ENCODE results near the gene CDK5RAP3.
"Not testable (repeated sequence)": the region's sequence is repeated elsewhere in the genome, so short reads cannot be mapped to it uniquely, and the experiment has no call there.

The CDK5RAP3 gene, protein sequence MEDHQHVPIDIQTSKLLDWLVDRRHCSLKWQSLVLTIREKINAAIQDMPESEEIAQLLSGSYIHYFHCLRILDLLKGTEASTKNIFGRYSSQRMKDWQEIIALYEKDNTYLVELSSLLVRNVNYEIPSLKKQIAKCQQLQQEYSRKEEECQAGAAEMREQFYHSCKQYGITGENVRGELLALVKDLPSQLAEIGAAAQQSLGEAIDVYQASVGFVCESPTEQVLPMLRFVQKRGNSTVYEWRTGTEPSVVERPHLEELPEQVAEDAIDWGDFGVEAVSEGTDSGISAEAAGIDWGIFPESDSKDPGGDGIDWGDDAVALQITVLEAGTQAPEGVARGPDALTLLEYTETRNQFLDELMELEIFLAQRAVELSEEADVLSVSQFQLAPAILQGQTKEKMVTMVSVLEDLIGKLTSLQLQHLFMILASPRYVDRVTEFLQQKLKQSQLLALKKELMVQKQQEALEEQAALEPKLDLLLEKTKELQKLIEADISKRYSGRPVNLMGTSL

DNA sequence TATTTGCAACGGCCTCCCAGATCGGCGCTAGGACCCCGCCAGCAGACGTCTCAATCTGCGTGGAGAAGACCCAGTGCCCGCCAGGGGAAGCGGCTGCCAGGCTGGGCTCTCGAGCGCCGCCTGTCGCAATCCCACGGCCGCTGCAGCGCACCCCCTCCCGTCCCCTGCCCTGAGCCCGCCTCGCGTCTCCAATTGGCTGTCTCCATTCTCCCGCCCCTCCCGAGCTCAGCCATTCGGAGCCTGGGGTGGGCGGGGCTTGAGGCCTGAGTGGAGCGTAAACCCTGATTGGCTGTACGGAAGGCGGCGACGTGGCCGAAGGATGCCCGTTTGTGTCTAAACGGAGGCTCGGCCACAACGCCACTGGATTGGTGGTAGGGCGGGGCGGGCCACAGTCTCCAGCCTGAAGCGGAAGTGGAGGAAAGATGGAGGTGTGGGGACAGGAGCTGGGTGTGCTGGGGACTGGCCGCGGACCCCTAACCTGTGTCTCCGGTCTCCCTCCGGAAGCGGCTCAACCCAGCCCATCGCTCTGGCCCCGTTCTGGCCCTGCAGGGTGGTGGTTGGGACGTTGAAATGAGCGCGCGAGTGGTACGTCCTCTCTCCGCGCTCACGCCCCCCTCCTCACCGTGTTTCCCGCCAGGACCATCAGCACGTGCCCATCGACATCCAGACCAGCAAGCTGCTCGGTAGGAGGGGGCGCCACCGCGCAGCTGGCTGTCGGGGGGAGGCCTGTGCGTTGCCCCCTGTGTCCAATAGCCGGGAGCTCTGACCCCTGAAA is at the start of gene CDK5RAP3:
Gene CDK5RAP3 (plus strand): TSS at position 389 of the 775 bp plus-strand sequence. CDS start 34 bp downstream, at position 423.
- Histone ChIP-seq H3K27ac (ENCODE audit: low read depth, low read length) (peak within 1 kb of the TSS; percentile 52; the same call in 1 of the 2 replicates), H3K4me1 (ENCODE audit: control insufficient read depth, insufficient read depth, low read length) (peaks cover 8% of the 10 kb centered on the region), H3K9ac (ENCODE audit: low read length) (peak within 1 kb of the TSS; percentile 88), H3K9me3 (ENCODE audit: control insufficient read depth, insufficient read depth, low read depth, low read length) (no peaks in the 10 kb centered on the region), H3K36me3 (ENCODE audit: control insufficient read depth, insufficient read depth, low read length) (peaks cover 30% of the 10 kb centered on the region), H3K4me3 (ENCODE audit: low read depth, low read length) (peak within 1 kb of the TSS; percentile 88), H3K27me3 (ENCODE audit: control insufficient read depth, insufficient read depth, low read length) (no peaks in the 10 kb centered on the region)

DNA sequence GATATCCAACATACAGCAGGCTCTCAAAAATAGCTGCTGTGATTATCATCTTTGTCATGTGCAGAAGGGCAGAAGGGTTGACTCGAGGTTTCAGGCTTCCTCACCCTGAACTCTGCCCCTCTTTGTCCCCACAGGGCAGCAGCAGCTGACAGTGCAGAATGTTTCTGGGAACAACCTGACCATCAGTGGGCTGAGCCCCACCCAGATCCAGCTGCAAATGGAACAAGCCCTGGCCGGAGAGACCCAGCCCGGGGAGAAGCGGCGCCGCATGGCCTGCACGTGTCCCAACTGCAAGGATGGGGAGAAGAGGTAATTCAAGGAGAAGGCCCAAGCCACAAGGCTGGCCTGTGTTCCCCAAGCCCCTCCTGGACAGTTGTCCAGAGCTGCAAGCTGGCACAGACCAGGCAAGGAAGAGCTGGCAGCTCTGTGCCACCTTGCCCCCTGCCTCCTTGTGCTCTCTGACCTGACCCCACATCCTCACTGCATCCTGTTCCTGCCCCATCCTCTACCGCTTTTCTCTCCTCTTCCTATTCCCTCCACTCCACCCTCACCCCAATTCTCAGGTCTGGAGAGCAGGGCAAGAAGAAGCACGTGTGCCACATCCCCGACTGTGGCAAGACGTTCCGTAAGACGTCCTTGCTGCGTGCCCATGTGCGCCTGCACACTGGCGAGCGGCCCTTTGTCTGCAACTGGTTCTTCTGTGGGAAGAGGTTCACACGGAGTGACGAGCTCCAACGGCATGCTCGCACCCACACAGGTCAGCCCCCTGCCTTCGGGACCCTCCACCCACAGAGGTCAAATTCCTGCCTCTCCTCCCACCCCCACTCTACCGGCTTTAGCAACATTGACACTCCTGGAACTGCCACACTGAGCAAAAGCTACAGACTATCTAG is 45.9 kb upstream of the CDK5RAP3 start:
- Histone ChIP-seq H3K4me1 (ENCODE audit: control insufficient read depth, insufficient read depth, low read length) (no peaks in the 10 kb centered on the region), H3K4me3 (ENCODE audit: low read depth, low read length) (no peak overlapping the region), H3K9me3 (ENCODE audit: control insufficient read depth, insufficient read depth, low read depth, low read length) (no peaks in the 10 kb centered on the region), H3K27ac (ENCODE audit: low read depth, low read length) (no peak overlapping the region), H3K27me3 (ENCODE audit: control insufficient read depth, insufficient read depth, low read length) (no peaks in the 10 kb centered on the region), H3K9ac (ENCODE audit: low read length) (no peak overlapping the region), H3K36me3 (ENCODE audit: control insufficient read depth, insufficient read depth, low read length) (peaks cover 62% of the 10 kb centered on the region)

DNA sequence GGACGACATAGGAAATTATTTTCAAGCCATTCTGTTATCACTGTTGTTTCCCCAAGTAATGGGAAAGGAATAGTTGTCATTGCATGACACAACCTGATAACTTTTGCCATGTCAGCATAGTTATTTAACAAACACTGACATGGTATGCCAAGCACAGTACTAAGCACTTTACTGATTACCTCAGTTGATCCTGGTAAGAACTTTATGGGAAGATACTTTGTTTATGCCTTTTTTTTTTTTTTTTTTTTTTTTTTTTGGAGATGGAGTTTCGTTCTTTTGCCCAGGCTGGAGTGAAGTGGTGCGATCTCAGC is 45.3 kb upstream of the CDK5RAP3 start:
- Histone ChIP-seq H3K9ac (ENCODE audit: low read length) (no peak overlapping the region), H3K4me3 (ENCODE audit: low read depth, low read length) (no peak overlapping the region), H3K27ac (ENCODE audit: low read depth, low read length) (no peak overlapping the region), H3K9me3 (ENCODE audit: control insufficient read depth, insufficient read depth, low read depth, low read length) (no peaks in the 10 kb centered on the region), H3K36me3 (ENCODE audit: control insufficient read depth, insufficient read depth, low read length) (peaks cover 64% of the 10 kb centered on the region), H3K4me1 (ENCODE audit: control insufficient read depth, insufficient read depth, low read length) (no peaks in the 10 kb centered on the region), H3K27me3 (ENCODE audit: control insufficient read depth, insufficient read depth, low read length) (no peaks in the 10 kb centered on the region)

DNA sequence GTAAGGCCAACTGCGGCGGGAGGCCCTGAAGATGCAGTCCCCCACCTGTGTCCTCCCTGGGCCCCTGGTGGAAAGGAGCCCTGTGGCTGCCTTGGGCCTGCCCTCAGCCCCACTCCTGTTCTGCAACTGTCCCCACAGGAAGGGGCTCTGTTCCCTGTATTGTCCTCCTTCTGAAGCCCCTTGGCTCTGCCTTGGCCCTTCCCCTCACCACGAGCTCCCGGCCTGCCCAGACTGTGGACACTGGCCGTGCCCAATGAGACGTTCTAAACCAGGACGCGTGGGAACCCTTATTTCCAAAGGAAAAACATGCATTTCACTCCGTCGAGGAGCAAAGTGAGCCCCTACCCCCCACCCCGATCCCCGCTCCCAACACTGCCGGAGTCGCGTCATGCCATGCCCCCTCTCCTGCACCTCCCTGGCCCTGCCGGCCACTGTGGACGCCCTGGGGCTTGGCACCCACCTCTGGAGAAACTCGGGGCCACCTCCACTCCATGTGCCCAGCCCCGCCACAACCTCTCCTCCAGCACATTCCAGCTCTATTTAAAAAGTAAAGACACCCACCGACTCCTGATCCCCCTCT is 43.0 kb upstream of the CDK5RAP3 start:
- Histone ChIP-seq H3K4me3 (ENCODE audit: low read depth, low read length) (no peak overlapping the region), H3K27me3 (ENCODE audit: control insufficient read depth, insufficient read depth, low read length) (no peaks in the 10 kb centered on the region), H3K9me3 (ENCODE audit: control insufficient read depth, insufficient read depth, low read depth, low read length) (no peaks in the 10 kb centered on the region), H3K27ac (ENCODE audit: low read depth, low read length) (no peak overlapping the region), H3K9ac (ENCODE audit: low read length) (no peak overlapping the region), H3K4me1 (ENCODE audit: control insufficient read depth, insufficient read depth, low read length) (no peaks in the 10 kb centered on the region), H3K36me3 (ENCODE audit: control insufficient read depth, insufficient read depth, low read length) (peaks cover 59% of the 10 kb centered on the region)

DNA sequence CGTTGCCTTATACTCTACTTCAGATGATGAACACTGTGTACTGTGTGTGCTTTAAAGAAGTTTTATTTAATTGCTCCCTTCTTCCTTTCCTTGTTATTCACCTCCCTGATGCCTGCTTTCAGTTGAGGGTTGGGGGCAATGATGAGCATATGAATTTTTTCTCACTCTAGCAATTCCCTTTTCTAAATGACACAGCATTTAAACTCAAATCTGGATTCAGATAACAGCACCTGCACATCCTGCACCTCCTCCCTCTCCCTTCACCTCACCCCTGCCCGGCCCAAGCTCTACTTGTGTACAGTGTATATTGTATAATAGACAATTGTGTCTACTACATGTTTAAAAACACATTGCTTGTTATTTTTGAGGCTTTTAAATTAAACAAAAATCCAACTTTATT is 42.5 kb upstream of the CDK5RAP3 start:
- no peaks in the 10 kb centered on the region for H3K9me3 ChIP-seq (ENCODE audit: control insufficient read depth, insufficient read depth, low read depth, low read length)
- H3K36me3 ChIP-seq (ENCODE audit: control insufficient read depth, insufficient read depth, low read length): peaks cover 54% of the 10 kb centered on the region
- no peaks in the 10 kb centered on the region for H3K27me3 ChIP-seq (ENCODE audit: control insufficient read depth, insufficient read depth, low read length)
- H3K9ac ChIP-seq (ENCODE audit: low read length): no peak overlapping the region
- H3K4me3 ChIP-seq (ENCODE audit: low read depth, low read length): no peak overlapping the region
- no peaks in the 10 kb centered on the region for H3K4me1 ChIP-seq (ENCODE audit: control insufficient read depth, insufficient read depth, low read length)
- H3K27ac ChIP-seq (ENCODE audit: low read depth, low read length): no peak overlapping the region

DNA sequence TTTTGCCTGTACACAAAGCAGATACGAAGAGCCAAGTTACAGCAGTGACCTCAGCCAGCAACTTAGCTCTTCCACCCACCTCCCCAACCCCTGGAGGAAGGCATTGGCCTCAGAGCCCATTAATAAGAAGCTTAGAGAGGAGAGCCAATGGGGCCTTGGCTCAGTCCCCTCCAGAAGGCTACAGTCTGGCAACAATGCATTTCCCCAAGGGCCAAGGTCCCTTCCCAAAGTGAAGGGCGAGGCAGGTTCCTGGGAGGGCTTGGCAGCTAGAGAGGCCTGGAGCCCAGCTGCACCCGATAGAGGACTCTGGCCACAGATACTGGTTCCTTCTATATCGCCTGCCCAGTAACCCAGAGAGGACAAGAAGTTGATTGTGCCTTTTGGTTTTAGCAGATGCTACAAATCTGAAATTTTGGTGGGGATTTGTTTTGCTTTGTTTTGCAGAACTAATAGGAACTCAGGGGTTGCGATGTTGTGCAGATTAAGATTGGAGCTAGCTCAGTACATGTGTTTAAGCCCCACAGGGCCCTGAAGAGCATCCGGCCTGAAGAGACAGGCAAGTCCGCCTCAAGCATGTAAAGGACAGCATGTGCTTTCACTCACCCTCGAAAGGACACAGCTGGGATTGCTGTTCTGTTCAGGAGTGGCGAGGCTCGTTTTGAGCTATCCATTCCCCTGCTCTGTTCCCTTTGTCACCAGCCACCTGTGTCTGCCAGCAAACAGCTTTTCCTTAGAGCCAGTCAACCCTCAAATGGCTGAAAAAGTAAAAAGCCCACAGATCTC is 41.5 kb upstream of the CDK5RAP3 start:
- no peaks in the 10 kb centered on the region for H3K4me1 ChIP-seq (ENCODE audit: control insufficient read depth, insufficient read depth, low read length)
- no peak overlapping the region for H3K27ac ChIP-seq (ENCODE audit: low read depth, low read length)
- no peaks in the 10 kb centered on the region for H3K27me3 ChIP-seq (ENCODE audit: control insufficient read depth, insufficient read depth, low read length)
- no peaks in the 10 kb centered on the region for H3K9me3 ChIP-seq (ENCODE audit: control insufficient read depth, insufficient read depth, low read depth, low read length)
- peaks cover 44% of the 10 kb centered on the region for H3K36me3 ChIP-seq (ENCODE audit: control insufficient read depth, insufficient read depth, low read length)
- no peak overlapping the region for H3K9ac ChIP-seq (ENCODE audit: low read length)
- no peak overlapping the region for H3K4me3 ChIP-seq (ENCODE audit: low read depth, low read length)

DNA sequence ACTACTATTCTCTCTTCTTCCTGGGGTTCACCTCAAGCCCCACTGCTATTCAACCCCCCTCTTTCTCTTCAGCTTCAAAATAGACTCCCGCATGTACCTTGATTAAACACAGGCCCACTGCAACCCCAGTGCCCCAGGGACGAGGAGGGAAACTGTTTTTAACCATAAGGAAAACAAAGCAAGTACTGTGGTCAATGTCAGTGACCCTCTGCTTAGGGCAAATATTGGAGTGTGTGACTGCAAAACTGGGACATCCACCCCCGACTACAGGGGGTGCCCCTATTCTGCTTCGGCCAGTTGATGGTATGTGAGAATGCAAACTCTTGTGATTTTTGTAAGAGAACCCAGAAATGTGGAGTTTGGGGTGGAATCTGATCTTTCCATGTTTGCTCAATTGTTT is 39.1 kb upstream of the CDK5RAP3 start:
- H3K27me3 ChIP-seq (ENCODE audit: control insufficient read depth, insufficient read depth, low read length): no peaks in the 10 kb centered on the region
- peaks cover 23% of the 10 kb centered on the region for H3K36me3 ChIP-seq (ENCODE audit: control insufficient read depth, insufficient read depth, low read length)
- H3K9ac ChIP-seq (ENCODE audit: low read length): no peak overlapping the region
- H3K9me3 ChIP-seq (ENCODE audit: control insufficient read depth, insufficient read depth, low read depth, low read length): no peaks in the 10 kb centered on the region
- no peak overlapping the region for H3K4me3 ChIP-seq (ENCODE audit: low read depth, low read length)
- H3K27ac ChIP-seq (ENCODE audit: low read depth, low read length): no peak overlapping the region
- H3K4me1 ChIP-seq (ENCODE audit: control insufficient read depth, insufficient read depth, low read length): no peaks in the 10 kb centered on the region

DNA sequence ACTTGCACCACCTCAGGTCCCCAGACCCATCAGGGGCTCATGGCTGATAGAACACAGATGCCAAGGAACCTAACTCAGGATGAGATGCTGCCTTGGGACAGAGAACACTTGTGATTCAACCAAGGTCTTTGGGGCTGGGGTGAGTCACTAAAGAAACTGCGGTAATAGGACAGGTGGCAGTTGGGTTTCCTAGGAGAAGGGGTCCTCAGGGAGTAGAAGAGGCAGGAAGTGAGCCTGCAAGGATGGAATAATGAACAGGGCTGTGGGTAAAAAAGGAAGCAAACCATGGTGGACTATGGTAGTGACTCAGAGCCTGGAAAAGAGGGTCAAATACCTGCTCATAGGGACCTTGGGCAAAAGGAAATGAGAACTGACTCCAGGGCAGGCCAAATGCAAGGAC is 36.1 kb upstream of the CDK5RAP3 start:
- no peak overlapping the region for H3K27ac ChIP-seq (ENCODE audit: low read depth, low read length)
- H3K9ac ChIP-seq (ENCODE audit: low read length): no peak overlapping the region
- H3K36me3 ChIP-seq (ENCODE audit: control insufficient read depth, insufficient read depth, low read length): 0 out of 2 replicates have a peak, but pooled peaks cover 4% of the 10 kb centered on the region
- H3K27me3 ChIP-seq (ENCODE audit: control insufficient read depth, insufficient read depth, low read length): no peaks in the 10 kb centered on the region
- no peaks in the 10 kb centered on the region for H3K4me1 ChIP-seq (ENCODE audit: control insufficient read depth, insufficient read depth, low read length)
- no peak overlapping the region for H3K4me3 ChIP-seq (ENCODE audit: low read depth, low read length)
- no peaks in the 10 kb centered on the region for H3K9me3 ChIP-seq (ENCODE audit: control insufficient read depth, insufficient read depth, low read depth, low read length)

DNA sequence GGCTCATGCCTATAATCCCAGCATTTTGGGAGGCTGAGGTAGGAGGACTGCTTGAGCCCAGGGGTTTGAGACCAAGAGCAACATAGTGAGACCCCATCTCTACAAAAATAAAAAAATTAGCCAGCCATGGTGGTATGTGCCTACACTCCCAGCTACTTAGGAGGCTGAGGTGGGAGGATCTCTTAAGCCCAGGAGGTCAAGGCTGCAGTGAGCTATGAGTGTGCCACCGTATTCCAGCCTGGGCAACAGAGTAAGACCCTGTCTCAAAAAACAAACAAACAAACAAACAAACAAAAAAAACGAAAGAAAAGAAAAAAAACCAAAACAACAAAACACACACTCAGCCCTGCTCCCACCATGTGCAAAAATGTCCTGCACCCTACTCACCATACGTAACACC is 35.4 kb upstream of the CDK5RAP3 start:
- H3K27ac ChIP-seq (ENCODE audit: low read depth, low read length); H3K27me3 ChIP-seq (ENCODE audit: control insufficient read depth, insufficient read depth, low read length); H3K9ac ChIP-seq (ENCODE audit: low read length); H3K4me3 ChIP-seq (ENCODE audit: low read depth, low read length); H3K36me3 ChIP-seq (ENCODE audit: control insufficient read depth, insufficient read depth, low read length); H3K4me1 ChIP-seq (ENCODE audit: control insufficient read depth, insufficient read depth, low read length); H3K9me3 ChIP-seq (ENCODE audit: control insufficient read depth, insufficient read depth, low read depth, low read length): not testable (repeated sequence)

DNA sequence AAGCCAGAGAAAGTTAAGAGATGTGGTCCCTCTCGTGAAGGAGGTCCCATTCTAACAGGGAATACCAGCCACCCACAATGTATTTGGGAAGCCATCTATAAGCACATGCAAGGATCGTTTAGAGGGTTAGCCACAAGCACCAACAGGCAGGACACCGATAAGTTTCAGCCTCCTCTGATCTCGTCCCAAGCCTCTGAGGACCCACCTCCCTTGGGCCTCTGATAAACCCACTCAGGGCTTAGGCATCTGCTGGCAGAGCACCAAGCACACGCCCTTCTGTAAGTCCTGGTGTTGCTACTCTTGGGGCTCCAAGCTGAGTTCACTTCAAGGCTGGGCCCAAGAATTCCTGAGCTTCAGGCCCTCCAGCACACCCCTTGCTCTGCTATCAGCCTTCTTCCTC is 35.0 kb upstream of the CDK5RAP3 start:
- Histone ChIP-seq H3K4me1 (ENCODE audit: control insufficient read depth, insufficient read depth, low read length) (no peaks in the 10 kb centered on the region), H3K9me3 (ENCODE audit: control insufficient read depth, insufficient read depth, low read depth, low read length) (no peaks in the 10 kb centered on the region), H3K27me3 (ENCODE audit: control insufficient read depth, insufficient read depth, low read length) (peaks cover 3% of the 10 kb centered on the region; the same call in 1 of the 2 replicates), H3K27ac (ENCODE audit: low read depth, low read length) (no peak overlapping the region), H3K36me3 (ENCODE audit: control insufficient read depth, insufficient read depth, low read length) (no peaks in the 10 kb centered on the region), H3K4me3 (ENCODE audit: low read depth, low read length) (no peak overlapping the region), H3K9ac (ENCODE audit: low read length) (no peak overlapping the region)
